Stimulated activated CD8-positive, alpha-beta memory T cell treated with anti-CD3 and anti-CD28 coated beads, Interleukin-7, amount 100 ng/mL, for 1 hour (primary cell): ENCODE data around the gene ZNF462.

ENCODE experiments used
- DNase-seq, 2 donors: peaks; one replicate each; pipeline ENCODE4 v3.0.0-alpha.2; 2020; ENCODE audit warnings: low read depth in 2 of 2

ZNF462 gene

GRCh38 chr9:107060062-107060461 lies 197.1 kb downstream of the ZNF462 start:
- DNase-seq = no peak
